LoVo (cell line): ENCODE measurements around the gene KLC4.
"Not testable (repeated sequence)": the region's sequence is repeated elsewhere in the genome, so short reads cannot be mapped to it uniquely, and the experiment has no call there.

Source experiments
- DNase-seq: peaks from one replicate; pipeline ENCODE4 v3.0.0-alpha.2; 2016; ENCODE audit warnings: low spot score

Gene KLC4

GRCh38 chr6:43093436-43094289 lies 34.2 kb downstream of the KLC4 start:
- no peak for DNase-seq

DNA sequence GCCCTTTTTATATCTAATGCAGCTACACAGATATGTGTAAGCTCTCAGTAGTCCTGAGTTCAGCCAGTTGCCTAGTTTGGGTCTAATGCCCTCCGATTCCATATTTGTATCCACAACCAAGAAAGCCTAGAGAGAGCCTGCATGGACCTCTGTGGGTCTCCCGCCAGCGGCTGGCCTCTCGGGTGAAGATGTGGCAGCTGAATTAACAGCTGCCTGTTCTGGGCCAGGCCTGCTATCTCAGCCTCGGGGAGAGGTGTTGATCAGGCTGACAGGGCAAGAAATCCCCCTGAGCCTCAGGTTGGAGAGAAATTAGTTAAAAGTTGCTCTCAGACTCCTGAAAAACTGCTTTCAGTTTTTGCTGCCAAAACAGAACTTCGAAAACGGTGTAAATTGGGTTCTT lies 36.5 kb downstream of the KLC4 start:
- no peak for DNase-seq

DNA sequence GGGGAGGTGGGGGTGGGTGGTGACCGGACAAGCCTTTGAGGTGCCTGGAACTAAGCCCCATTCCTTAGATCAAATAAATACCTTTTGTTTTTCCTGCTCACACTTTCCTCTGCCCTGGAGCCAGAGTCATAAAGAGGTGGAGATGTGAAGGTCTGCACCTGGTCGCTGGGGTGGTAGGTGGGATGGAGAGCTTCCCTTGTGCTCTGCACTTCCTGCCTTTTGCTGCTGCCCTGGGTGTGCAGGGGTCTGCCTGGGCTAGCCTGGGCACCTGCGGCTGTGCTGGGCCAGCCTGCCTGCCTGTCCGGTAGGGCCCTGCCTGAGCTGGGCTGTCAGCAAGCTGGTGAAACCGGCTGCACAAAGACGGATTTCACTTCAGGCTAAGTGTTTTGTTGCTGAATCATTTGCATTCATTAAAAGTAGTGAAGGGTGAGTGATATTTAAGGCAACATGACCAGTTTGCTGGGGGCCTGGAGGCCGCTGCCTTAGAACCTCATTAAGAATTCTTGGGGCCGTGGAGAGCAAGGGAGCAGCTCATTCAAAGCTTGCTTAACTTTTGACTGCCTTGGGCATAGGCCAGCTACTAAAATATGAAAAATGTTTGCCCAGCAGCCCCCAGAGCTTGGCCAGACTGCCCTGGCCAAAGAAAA lies 37.1 kb downstream of the KLC4 start:
- DNase-seq: no peak

DNA sequence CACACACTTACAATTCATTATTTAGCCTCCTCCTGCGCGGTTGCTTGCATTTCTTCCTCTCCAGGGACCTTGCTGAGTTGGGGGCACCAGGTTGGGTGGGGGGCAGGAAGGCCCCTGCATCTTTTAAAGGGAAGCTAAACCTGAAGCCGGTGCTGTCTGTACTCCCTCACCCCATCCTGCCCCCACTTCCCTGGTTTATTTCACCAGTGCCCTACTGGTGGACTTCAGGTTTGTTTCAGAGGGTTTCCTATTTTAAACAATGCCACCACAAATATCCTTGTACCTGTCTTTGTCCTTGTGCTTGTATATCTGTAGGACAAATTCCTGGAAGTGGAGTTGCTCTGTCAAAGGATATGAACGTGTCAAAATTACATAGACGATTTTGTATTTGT lies 37.7 kb downstream of the KLC4 start:
- DNase-seq: no peak

- no peak for DNase-seq
Observed at GRCh38 chr6:43097502-43097901, 38.1 kb downstream of the KLC4 start.

- no peak for DNase-seq
Observed at GRCh38 chr6:43101497-43101896, 42.1 kb downstream of the KLC4 start.

GRCh38 chr6:43103253-43103876 lies 43.9 kb downstream of the KLC4 start:
- no peak for DNase-seq

DNA sequence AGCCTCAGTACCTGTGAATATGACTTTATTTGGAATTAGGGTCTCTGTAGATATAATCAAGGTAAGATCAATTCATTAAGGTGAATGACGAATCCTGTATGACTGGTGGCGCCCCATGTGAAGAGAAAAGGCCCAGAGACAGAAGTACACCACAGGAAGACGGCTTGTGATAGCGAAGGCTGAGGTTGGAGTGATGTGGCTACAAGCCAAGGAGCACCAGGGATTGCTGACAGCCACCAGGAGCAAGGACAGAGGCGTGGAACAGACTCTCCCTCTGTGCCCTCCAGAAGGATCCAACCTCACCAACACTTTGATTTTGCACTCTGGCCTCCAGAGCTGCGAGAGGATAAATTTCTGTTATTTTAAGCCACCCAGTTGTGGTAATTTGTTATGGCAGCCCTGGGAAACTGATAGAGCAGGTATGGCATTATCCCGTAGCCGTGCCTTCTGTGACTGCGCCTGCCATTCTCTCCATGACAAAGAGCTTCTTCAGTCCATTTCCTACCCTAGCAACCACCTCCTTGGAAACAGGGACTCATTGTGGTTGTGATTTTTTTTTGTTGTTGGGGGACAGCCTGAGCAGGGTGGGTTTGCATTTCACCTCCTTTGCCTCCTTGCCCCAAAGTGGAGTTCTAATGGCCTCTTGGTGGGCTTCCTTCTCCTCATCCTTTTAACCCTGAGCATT lies 46.2 kb downstream of the KLC4 start:
- no peak for DNase-seq

DNA sequence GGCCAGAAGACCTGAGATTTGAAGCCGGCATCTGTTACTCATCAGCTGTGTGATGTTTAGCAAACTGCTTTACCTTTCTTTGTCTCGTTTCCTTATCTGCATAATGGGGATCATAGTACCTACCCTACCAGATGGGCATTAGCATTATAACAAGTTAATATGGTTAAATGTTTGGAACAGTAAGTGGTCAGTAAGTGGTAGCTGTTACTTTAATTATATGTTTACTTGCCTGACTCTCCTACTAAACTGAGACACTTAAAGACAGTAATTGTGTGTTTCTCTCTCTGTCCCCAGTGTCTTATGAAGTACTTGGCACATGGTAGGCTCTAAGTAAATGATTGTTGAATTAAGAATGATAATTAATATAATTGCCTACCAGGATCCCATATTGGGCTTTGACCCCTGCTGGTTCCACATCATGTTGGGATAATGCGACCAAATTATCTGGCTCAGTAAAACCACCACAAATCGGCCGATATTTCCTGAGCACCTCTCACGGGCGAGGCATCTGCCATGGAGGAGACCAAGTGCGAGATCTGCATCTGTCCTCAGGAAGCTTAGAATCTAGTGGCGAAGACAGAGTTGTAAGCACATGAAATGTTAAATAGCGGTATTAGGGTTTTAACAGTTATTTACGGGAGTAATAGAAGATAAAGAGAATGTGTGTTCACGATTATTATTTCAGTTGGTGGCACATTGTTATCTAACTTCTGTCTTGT lies 48.1 kb downstream of the KLC4 start:
- DNase-seq: no peak

DNA sequence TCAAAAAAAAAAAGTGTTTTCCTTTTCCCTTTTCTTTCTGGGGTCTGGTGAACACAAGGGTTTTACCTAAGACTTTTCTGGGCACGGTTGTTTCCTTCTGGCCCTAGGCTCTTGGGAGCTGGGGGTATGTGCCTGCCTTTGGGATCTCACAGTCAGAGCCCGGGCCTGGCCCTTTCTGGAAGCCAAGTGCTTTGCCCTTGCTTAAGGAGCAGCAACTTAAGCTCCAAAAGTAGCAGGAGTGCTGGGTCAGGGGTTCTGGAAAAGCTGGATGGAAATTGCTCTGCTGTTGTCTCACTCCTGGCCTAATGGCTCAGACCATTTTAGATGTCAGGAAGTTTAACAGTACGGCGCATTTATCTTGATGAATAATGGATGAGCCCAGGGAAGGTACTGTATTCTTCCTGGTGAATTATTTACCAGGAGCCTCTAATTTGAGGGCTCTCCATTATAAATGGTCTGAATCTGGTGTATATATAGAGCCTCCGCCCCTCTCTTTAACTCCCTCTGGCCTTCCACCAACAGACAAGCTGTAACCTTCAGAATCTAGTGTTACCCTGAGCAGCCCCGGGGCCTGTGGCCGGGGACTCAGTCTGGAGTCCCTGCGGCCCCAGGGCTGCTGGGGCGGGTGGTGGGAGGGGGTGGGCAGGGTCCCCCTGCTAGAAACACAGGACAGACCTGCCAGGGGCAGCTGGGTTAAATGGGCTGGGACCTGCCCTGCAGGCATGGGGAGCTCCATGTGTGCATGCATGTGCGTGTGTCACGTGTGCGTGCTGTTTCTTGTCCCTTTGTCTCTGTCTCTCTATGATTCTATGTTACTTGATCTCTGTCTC lies 54.2 kb downstream of the KLC4 start:
- no peak for DNase-seq

DNA sequence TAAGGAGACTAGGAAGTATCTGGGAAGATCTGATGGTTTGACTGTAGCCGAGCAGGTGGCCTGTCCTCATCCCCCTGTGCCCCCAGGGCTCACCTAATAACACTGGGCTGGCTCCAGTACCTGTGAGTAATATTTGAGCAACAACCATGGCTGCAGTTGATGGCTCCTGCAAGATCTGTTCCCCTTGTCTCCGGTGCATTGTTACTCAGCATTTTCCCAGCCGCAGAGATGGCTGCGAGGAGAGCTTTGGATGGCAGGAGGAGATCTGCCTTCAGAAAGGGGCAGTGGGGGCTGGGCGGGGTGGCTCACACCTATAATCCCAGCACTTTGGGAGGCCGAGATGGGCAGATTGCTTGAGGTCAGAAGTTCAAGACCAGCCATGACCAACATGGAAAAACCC lies 55.9 kb downstream of the KLC4 start:
- no peak for DNase-seq

DNA sequence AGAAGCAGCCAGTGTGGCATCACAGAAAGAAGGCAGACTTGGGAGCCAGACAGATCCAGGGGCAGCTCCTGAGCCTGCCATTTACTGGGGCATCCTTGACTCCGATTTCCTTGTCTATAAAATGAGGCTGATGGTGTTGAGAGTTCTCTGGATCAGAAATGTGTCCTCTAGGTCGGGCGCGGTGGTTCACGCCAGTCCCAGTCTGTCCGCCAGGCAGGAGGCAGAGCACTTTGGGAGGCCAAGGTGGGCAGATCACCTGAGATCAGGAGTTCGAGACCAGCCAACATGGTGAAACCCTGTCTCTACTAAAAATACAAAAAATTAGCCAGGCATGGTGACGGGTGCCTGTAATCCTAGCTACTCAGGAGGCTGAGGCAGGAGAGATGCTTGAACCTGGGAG lies 58.0 kb downstream of the KLC4 start:
- not testable (repeated sequence) for DNase-seq

DNA sequence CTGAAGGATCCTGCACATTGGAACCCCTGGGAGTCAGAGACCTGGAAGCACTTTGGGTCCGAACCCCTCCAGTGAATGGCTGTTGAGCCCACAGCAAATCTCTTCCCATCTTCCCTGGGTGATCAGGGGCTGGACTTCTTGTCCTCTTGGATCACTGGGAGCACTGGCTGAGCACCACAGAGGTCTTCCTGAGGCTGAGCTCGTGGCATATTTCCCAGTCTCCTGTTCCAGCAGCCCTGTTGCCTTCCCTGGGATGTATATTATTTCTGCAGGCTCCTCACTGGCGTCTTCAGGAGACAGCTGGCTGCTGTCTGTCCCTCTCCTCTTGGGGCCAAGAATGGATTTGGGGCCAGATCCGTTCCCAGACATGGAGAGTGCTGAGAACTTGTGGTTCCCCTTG lies 60.1 kb downstream of the KLC4 start:
- no peak for DNase-seq

DNA sequence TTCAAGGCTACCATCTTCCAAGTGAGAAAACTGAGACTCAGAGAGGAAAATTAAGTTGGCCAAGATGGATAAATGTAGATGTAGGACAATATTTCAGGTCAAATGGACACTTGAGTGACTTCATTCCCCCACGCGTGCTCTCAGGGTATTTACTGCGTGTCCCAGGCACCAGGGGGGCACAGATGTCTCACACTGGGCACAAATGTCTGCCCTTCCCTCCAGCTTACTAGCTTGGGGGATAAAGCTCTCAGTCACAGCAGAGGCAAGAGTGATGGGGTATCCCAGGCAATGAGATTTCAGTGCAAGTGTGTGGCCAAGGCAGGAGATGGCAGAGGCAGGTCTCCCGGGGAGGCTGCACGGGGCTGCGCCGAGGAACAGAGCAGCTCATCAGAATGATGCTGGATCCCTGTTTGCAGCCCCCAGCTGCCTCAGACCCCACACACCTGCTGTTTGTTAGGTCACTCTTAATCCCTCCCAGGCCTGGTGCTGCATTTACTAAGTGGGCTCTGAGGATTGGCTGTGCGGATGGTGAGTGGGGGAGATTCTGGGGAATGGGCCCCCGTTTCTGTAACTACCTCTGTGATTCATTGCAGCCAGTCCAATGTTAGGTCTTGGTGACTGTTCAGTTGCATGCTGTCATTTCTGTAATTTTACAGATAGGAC lies 60.8 kb downstream of the KLC4 start:
- DNase-seq: no peak

- no peak for DNase-seq
Observed at GRCh38 chr6:43120944-43121913, 61.8 kb downstream of the KLC4 start.

DNA sequence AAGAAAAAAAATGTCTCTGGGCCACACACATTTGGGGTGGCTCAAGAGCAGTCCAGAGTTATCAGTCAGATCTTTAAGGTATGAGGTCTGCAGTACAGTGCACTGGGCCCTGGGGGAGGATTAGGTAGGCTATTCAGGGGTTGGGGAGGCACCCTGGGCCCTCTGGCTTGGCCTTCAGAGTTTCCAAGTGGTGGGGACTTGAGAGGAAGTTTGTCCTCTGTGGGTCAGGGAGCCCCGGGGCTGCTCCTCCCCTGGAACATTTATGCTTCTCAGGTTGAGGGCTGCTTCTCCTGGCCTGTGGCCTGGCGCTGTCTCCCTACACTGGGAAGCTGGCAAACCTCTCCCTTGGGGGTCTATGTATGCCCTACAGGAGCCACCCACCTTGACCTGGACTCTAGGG lies 62.7 kb downstream of the KLC4 start:
- DNase-seq: no peak

DNA sequence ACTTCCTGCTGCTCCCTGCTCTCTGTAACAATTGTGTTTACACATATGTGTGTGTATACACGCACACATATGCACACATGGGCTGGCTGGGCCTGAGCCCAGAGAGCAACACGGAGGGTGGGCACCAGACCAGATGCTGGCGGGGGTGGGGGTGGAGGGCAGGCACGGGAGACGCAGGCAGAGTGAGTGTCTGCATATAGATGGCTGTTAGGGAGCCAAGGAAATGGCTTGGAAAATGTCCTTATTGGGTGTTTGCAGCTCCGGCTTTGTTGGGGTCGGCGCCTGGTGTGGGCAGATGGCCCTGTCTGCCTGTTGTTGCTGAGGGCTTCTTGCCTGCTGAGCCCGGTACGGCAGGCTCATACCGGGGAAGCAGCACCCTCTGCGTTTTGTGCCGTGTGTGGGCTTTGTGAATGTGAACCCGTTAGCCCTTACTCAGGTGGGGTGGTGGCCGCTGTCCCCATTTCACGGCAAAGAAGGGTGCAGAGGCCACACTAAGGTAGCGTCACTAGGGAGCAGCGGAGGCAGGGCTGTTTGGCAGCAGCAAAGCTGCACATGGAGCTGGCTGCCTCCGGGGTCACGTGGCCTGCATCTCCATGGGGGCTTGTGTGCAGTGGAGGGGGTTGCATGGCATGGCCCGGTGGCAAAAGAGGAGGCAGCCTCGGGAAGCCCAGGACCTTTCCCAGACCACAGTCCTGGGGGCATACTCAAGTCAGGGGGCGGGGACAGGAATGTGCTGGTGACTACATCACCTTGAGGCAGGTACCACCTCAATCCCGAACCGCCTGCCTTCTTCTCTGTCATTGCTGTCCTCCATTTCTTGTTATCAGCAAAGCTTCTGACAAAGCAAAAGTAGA lies 64.3 kb downstream of the KLC4 start:
- no peak for DNase-seq

DNA sequence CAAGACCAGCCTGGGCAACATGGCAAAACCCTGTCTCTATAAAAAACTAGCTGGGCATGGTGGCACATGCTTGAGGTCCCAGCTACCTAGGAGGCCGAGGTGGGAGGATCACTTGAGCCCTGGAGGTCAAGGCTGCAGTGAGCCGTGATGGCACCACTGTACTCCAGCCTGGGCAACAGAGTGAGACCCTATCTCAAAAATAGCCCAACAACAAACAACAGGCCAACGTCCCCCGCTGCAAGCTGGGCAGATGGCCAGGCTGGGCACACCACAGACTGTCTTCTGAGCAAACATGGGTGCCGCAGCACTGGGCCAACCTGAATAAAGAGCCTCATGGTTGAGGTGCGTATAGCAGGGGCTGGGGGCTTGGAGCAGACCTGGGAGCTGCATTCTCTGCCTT lies 65.0 kb downstream of the KLC4 start:
- no peak for DNase-seq
